NAMALWA (cell line): ENCODE data around the gene ADAMTS8.

ENCODE experiments used
- DNase-seq: peaks from one replicate; pipeline ENCODE4 v3.0.0-alpha.2; 2015; ENCODE audit warnings: low spot score

The ADAMTS8 gene, protein sequence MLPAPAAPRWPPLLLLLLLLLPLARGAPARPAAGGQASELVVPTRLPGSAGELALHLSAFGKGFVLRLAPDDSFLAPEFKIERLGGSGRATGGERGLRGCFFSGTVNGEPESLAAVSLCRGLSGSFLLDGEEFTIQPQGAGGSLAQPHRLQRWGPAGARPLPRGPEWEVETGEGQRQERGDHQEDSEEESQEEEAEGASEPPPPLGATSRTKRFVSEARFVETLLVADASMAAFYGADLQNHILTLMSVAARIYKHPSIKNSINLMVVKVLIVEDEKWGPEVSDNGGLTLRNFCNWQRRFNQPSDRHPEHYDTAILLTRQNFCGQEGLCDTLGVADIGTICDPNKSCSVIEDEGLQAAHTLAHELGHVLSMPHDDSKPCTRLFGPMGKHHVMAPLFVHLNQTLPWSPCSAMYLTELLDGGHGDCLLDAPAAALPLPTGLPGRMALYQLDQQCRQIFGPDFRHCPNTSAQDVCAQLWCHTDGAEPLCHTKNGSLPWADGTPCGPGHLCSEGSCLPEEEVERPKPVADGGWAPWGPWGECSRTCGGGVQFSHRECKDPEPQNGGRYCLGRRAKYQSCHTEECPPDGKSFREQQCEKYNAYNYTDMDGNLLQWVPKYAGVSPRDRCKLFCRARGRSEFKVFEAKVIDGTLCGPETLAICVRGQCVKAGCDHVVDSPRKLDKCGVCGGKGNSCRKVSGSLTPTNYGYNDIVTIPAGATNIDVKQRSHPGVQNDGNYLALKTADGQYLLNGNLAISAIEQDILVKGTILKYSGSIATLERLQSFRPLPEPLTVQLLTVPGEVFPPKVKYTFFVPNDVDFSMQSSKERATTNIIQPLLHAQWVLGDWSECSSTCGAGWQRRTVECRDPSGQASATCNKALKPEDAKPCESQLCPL

DNA sequence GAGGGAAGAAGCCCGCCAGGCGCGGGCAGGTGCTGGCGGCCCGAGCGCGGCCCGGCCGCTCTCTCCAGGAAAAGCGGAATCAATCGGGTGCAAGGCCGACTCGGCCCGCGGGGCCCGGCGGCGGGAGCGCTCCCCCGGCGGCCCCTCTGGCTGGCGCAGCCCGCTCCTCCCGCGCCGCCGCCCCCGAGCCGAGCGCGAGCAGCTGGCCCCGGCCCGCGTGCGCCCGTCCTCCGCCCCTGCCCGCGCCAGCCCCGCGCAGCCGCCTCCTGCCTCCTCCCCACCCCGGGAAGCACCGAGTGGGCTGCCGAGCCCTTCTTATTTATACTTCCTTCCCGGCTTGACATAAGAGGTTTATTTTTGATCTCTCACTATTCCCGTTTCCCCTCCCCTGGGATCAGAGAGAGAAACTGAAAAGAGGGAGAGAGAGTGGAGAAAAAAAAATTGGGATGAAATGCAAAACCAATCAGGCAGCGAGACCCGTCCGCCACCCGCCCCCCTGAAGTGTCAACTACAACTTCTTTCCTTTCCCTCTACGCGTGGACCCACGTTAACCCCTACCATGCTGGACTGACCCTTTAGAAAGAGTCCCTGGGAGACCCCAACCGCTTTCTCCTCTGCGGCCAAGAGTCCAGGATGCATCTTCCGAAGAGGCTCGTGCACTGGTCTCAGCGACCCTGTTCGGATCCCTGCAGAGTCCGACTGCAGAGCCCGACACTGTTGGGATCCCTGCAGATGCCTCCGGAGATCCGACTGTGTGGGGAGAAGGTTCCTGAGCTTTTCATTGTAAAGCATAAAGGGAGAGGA is at the start of gene ADAMTS8:
Gene ADAMTS8, minus strand, starts transcription at position 294 of the 804 bp plus-strand sequence. CDS start 323 bp downstream, outside the sequence.
- no peak for DNase-seq

DNA sequence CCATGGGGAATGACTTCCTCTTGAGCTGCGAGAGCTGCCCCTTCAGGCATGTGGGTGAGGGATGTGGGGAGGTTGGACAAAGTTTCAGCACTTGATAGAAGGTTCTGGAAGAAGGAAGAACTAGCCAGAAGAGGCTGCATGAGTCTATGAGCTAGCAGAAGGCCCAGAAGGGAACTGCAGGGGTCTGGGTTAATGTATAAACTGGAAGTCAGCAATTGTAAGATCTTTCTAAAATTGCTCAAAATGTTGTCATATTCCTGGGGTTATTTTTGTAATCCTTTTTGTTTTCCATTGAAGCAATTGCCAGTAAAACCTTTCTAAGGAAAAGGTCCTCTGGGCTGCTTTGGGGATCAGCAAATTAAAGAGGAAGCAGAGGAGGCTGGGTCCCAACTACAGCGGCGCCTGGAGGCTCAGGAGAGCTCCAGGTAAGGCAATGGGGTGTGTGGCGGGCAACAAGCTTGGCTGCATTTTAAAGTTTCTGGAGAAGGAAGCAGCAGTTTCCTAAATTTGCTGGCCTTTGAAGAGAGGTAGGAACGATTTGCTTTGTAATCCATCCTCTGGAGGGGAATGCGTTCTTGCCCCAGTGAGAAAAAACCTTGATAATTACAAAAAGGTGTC is 49.3 kb upstream of the ADAMTS8 start:
- DNase-seq = no peak

DNA sequence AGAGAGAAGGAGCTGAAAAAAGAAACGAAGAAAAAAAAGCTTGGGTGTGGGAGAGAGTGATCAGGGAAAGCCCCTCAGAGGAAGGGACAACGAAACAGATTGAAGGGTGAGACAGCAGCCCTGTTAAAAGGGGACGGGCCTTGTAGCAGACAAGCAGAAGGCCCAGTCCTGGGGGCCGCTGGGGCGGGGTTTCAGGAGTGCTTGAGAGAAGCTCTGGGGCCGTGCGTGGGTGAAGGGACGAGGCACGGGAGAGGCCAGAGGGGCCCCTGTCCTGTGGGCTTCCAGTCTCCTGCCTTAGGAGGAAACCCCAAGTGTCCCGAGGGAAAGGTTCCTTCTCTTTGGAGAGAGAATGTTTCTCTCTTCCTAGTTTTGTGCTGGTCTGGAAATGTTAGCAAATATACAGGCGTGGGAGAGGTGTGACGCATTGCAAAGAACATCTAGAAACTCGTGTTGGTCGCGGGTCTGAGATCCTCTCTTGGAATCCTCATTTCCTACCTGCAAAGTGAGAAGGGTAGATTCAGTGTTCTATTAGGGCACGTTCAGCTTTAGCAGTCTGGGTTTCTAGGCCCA is 48.6 kb upstream of the ADAMTS8 start:
- DNase-seq = no peak

DNA sequence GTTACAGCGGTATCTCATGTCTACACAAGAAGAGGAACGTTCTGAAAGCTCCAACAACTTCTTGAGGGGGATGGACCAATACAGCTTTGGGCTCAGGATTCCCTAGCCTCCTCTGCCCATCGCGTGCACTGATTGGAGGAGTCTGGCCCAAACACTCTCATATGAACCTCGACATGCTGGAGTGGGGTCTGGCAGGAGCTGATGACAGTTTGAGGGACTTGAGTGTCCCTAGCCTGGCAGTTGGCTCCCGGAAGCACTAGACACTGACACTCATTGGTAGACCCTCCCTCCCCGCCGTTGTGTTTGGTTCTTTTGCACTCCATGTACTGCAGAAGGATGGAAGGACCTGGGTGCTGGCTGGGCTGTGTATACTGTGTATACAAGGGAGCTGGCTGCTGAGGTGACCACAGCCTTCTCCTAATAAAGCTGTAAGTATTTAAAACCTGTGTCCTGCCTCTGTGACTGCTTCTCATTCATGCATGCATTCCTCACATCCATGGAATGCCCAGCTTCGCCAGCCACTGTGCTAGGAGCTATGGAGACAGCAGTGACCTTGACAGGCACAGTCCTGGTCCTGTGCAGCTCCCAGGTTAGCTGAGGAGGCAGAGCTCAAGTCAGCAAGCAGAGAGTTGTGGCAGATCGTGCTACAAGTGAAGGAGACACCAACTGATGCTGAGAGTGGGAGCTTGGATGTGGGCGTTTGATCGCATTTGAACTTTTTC is 48.0 kb upstream of the ADAMTS8 start:
- no peak for DNase-seq

DNA sequence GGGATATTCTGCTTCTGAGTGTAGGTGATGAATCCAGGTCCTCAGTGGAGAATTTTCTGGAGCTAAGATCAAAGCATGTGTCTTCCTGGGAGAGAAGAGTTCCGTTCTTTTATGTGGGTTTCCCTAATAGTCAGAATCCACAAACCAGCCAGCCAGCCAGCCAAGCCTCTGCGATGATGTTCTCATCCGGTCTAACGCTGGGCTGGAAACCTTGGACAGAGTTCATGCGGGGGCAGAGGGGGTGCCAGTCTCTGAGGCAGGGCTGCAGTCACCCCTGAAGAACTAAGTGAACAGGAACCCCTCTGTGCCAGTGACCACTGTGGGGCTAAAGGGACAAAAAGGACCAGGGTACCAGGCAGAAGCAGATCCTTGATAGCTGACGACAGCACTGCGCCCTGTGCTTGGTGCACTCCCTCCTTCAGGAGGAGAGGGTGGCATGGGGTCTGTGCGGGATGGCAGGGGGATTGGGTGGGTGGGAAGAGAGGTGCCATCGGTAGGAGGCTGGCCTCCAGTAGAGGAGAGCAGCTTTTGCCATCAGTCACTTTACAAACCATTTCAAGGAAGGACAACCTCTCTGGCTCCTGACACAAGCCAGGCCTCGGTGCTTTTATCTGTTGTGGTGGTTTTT is 47.1 kb upstream of the ADAMTS8 start:
- no peak for DNase-seq

DNA sequence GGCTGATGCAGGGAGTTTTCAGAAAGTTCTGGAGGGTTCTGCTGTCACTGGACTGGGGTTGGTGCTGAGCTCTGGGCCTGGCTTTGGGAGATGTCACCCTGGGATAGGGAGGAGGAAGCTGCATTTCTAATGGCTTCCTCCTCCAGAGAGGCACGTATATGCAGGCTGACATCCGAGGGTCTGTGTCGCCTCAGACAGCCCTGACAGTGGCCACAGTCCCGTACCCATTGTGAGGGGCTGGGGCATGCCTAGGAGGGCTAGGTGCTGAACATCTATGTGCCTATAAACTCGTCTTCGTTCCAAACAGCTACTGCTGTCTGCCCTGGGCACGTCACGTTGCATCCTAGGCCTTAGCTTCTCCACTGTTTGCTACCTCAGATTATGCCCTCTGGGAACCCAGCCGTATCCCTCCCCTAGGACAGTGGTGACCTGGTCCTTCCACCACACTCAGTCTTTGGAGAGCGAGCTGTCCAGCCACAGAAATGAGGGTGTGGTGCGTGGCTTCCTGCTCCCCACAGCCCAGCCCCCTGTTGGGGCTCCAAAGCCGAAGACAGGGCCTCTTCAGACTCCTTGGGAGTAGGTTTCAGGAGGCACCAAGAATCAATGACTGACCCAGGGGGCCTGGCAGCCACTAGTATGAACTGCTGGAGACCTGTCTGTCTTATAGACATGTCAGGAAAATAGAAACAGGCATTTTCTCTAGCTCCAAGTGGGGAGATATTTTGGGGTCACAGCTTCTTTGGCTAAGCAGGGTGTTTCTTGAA is 46.4 kb upstream of the ADAMTS8 start:
- no peak for DNase-seq

DNA sequence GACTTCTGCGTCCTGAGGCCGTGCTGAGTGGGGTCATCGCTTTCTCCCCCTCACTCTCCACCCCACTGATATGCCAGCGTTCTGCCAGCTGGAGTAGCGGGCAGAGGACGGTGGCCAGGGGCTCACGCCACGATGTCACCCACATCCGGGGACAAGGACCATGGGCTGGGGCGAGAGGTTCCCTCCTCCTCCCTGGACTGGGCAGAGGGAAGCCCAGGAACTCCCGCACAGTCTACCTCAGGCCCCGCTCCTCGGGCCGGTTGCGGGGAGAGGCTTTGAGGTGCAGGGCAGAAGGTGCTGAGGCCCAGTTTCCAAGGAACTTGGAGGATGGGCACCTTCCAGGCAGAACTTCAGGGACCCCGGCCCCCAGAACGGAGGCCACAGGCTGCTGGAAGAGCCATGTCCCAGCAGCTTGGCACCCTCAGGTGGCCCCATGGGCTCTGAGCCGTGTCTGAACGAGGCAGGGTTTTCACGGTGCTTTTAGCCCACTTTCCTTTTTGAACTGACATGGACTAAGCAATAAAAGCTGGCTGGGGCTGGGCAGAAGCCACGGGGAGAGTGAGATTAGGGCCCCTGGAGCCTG is 45.5 kb upstream of the ADAMTS8 start:
- DNase-seq = no peak

GRCh38 chr11:130473056-130473794 is 44.8 kb upstream of the ADAMTS8 start:
- no peak for DNase-seq

- DNase-seq = no peak
These were observed 44.1 kb upstream of the ADAMTS8 start for GRCh38 chr11:130472434-130472961.

DNA sequence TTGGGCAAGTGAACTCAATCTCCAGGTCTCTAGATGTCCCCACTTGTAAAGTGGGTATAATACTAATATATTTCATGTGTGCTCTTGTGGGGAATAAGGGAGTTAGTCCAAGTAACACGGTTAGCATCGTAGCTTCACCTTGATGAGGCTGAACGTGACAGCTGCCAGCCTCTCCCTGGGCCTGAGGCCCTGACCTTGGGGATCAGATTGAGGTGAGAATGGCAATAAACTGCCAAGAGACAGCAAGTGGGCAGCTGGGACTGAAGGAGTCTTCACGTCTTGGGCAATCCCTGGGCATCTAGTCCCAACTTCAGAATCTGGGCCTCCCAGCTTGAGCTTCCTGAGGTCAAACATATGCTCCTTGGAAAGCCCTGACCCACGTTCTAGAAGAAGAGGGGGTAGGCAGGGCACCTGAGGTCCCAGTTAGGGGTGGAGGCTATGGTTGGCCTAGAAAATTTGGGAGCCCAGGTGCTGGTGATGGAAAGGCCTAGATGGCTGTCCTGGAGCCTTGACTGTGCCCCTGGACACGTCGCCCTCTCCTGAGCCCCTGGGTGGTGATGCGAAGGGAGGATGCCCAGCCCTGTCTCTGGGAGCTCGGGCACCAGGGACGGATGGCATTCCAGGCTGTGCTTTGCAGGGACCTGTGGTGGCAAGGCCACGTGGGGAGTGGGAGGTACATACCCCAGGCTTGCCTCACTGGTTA is 43.5 kb upstream of the ADAMTS8 start:
- DNase-seq = no peak

- DNase-seq = no peak
These were observed 42.7 kb upstream of the ADAMTS8 start for GRCh38 chr11:130470832-130471706.

DNA sequence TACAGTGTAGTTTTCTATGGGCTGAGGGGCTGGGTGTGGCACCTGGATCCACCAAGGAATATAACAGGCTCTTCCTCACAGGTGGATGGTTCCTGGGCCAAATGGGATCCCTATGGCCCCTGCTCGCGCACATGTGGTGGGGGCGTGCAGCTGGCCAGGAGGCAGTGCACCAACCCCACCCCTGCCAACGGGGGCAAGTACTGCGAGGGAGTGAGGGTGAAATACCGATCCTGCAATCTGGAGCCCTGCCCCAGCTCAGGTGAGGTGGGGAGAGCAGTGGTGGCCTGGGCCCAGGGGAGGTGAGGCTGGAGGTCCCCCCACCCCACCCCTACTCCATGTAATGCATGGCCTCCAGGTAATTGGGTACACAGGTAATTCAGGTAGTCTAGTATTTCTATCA is 40.8 kb upstream of the ADAMTS8 start:
- no peak for DNase-seq

DNA sequence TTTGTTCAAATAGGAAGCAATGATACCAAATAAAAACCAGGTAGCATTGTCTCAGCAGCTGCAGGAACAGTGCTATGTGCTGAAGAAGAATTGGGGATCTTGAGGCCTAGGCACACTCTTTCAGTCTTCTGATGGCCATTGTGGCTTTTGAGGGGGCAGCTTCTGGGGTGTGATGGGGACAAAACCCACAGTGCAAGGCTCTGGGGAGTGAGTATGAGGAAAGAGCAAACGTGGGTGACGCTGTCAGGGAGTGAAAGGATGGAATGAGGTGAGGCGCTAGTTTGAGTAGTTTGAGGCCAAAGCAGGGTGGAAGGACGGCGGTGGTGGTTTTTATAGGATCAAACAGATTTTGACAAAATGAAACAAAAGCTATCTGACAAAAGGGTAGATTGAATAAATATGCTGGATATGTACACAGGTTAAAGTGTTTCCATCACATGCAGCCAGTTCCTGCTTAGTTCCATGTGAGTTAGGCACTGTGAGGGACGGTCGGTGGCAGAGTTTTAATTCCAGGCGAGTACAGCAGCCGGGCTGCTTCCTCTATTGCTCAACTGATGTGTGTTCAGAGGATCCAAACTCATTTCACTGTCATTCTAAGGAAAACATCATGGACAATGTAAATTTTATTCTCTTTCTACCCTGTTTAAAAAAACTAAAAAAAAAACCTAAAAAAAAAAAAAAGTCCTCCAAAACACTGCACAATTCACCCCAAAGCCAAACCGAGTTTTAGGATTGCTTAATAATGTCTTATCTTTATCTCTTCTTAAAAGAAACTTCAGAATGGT is 38.9 kb upstream of the ADAMTS8 start:
- no peak for DNase-seq

DNA sequence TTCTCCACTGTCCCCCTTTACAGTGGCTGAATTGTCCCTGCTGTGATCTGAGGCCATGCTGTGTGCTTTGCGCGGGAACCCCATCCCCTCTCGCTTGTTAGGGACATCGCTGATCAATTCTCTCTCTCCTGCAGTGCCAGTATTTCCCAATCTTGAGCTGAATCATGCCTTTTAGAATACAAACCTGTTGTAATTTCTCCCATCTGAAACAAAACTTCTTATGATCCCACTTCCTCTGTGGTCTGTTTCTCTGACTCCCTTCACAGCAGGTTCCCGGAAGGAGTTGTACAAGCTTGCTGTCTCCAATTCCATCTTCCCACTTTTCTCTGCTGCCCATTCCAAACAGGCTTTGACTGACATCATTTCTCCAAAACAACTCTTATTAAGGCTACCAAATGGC is 36.9 kb upstream of the ADAMTS8 start:
- no peak for DNase-seq

- DNase-seq = no peak
These were observed 35.9 kb upstream of the ADAMTS8 start for GRCh38 chr11:130464291-130464812.
